HG03095 (cell line): ENCODE data around the gene NEK4.
"Not testable (repeated sequence)": the region's sequence is repeated elsewhere in the genome, so short reads cannot be mapped to it uniquely, and the experiment has no call there.

Experiments used
- ATAC-seq: cut with Tn5 transposase; IDR thresholded peaks from one replicate; pipeline ENCODE4 v1.9.1; 2021; ENCODE audit warnings: moderate library complexity; ENCODE audit not compliant: unreplicated experiment

Gene NEK4

DNA sequence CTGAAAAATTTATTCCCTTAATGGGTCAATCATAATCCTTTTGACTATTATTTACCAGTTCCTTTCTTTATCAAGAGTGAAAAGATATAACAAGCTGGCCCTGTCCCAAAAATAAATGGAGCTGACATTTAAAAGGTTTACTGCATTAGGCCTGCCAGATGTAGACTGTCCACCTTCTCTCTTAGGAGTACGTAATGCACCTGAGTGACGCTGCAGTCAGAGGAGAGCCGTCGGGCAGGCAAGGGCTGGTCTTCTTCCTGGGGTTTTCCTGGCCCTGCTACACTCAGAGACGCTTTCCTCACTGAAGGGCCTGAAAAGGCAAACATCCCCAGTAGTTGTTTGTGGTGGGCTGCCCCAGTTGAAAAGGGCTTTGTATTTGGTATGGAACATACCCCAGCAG is 27.6 kb downstream of the NEK4 start:
- no peak for ATAC-seq

DNA sequence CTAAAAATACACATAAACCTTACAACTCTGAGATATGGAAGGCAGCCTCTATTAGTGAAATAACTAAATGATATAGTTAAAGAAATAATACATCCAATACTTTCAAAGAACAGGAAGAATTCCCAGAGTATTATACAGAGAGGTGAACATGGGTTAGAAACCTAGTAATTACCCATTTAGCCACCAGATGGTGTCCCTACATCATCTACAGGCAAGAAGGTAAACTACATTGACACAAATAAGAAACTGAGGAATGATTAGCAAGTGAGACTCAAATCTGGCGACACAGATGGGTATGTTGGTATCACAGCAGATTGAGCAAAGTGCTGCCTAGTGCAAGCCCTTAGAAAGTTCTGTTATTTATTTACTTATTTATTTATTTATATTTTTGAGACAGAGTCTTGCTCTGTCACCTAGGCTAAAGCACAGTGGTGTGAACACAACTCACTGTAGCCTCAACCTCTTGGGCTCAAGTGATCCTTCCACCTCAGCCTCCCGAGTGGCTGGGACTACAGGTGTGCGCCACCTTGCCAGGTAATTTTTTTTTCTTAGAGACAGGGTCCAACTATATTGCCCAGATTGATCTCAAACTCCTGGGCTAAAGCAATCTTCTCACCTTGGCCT is 28.2 kb downstream of the NEK4 start:
- ATAC-seq: no peak

DNA sequence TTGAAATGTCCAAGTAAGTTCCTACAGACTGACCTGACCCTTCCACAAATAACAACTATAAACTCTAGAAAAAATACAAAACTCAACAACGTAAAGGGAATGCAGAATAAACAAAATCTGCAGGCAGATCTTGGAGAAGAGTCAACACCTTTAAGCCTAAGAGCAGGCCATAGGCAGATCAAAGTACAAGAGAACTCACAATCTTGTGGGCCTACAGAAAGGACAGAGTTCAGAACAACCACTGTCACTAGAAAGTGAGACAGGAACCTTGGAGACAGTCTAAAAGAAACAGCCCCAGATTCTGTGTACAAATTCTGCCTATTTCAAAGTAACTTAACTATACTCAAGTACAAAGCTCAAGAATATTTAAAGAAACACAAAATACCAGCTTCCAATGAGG is 31.0 kb downstream of the NEK4 start:
- no peak for ATAC-seq

DNA sequence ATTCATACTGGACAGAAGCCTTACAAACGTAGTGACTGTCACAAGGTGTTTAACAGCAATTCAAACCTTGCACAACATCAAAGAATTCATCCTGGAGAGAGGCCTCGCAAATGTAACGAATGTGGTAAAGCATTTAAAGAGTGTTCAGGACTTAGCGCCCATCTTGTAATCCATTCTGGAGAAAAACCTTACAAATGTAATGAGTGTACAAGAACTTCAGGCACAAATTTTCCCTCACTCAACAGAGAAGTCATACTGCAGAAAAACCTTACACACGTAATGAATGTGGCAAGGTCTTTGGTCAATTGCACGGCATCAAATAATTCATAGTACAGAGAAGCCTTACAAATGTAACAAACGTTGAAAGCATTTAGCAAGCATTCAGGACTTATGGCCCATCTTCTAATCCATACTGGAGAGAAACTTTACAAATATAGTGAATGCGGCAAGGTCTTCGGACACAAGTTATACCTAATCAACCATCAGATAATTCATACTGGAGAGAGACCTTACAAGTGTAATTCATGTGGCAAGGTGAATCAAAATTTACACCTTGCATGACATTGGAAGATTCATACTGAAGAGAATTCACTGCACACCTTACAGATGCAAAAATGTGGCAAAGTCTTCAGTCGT is 37.4 kb downstream of the NEK4 start:
- no peak for ATAC-seq

DNA sequence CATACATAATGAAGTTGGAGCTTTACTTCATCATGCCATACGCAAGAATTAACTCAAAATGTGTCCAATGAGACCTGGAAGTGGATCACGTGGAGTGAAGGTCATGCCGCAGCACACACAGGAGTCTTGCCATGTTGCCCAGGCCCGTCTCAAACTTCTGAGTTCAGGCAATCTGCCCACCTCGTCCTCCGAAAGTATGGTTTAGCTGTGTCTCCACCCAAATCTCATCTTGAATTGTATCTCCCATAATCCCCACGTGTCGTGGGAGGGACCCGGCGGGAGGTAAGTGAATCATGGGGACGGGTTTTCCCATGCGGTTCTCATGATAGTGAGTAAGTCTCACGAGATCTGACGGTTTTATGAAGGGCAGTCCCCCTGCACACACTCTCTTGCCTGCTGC is 39.1 kb downstream of the NEK4 start:
- ATAC-seq: no peak

DNA sequence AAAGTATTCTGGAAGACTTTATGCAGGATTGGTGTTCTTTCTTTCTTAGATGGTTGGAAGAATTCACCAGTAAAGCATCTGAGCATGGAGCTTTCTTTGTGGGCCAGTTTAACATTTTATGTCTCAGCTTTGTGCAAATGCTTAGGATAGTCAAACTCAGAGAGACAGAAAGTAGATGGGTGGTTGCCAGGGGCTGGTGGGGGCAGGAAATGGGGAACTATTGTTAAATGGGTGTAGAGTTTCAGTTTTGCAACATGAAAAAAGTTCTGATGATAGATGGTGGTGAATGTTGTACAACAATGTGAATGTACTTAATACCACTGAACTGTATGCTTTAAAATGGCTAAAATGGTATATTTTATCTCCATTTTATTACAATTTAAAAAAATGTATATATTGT is 40.1 kb downstream of the NEK4 start:
- no peak for ATAC-seq

DNA sequence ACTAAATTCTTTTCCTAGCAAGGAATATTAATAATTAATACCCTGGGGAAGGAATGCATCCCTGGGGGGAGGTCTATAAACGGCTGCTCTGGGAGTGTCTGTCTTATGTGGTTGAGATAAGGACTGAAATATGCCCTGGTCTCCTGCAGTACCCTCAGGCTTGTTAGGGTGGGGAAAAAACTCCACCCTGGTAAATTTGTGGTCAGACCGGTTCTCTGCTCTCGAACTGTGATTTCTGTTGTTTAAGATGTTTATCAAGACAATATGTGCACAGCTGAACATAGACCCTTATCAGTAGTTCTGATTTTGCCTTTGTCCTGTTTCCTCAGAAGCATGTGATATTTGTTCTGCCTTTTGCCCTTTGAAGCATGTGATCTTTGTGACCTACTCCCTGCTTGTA is 42.0 kb downstream of the NEK4 start:
- ATAC-seq: not testable (repeated sequence)

DNA sequence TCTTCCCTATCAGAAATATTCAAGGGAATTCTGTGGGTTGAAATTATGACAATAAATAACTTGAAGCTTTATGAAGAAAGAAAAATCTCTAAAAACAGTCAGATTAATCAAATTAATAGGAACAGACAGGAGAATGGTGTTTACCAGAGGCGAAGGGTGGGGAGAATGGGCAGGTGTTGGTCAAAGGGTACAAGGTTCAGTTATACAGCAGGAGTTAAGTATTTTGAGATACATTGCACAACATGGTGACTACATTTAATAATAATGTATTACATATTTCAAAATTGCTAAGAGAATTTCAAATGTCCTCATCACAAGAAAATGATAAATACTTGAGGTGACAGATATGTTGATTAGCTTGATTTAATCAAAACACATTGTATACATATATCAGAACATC is 46.2 kb downstream of the NEK4 start:
- no peak for ATAC-seq

DNA sequence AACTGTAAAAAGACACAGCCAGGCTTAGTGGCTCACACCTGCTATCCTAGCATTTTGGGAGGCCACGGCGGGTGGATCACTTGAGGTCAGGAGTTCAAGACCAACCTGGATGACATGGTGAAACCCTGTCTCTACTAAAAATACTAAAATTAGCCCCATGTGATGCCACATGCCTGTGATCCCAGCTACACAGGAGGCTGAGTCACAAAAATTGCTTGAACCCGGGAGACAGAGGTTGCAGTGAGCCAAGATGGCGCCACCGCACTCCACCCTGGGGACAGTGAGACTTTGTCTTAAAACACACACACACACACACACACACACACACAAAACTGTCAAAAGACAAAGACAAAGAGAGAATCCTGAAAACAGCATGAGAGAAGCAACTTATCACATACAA is 46.8 kb downstream of the NEK4 start:
- no peak for ATAC-seq

DNA sequence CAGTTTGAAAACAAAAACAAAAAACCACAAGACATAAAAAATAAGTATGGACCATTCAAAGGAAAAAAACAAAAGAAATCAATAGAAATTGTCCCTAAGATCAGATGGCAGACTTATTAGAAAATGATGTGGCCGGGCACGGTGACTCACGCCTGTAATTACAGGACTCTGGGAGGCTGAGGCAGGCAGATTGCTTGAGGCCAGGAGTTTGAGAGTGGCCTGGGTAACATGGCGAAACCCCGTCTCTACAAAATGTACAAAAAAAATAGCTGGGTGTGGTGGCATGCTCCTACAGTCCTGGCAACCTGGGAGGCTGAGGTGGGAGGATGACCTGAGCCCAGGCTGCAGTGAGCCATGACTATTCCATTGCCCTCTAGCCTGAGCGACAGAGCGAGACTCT is 48.2 kb downstream of the NEK4 start:
- ATAC-seq: no peak

DNA sequence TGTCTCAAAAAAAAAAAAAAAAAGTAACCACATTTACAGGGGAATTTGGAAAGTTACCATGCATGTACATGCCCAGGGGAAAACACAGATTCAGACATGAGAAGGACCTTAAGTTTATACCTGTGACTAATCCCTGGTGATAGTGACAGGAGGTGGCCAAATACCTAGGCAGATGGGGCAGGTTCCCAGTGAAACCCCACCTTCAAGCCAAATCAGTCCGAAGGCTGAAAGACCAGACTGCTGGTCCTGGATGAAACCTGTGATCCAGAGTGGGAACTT is 49.1 kb downstream of the NEK4 start:
- ATAC-seq: no peak

DNA sequence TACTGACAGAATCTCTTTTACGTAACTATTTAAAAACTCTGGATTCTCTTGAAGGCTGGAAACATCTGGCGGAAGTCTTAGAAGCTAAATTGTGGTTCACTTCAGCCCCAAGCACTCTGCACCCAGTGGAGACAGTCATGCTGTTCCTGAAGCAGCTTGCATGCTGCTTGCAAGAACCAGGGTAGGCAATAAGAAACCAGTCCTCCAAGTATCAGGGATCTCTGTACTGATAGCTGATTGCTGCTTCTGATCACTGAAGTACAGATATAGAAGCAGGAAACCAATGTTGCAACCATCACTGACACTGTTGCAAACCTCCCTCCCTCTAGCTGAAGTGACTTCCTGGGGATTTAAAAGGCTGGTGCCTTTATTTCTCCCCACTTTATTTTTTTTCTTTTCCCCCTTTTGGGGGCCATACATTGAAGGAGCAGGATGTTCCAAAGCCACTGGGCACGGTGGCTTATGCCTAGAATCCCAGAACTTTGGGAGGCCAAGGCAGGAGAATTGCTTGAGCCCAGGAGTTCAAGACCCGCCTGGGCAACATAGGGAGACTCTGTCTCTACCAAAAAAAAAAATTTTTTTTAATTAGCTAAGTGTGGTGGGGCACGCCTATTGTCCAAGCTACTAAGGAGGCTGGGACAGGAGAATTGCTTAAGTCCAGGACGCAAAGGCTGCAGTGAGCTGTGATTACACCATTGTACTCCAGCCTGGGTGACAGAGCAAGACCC is 49.6 kb downstream of the NEK4 start:
- ATAC-seq: peak; percentile 75

DNA sequence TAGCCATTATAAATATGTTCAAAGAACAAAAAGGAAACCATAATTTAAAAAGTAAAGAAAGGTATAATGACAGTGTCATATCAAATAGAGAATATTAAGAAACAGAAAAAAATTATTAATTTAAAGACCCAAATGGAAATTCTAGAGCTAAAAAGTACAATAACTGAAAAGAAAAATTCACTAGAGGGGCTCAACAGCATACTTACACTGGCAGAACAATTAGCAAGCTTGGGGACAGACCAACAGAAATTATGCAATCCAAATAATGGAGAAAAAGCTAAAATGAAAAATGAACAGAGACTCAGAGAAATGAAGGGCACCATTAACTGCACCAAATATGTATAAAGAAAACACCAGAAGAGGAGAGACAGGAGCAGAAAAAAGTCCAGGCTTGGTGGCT is 51.1 kb downstream of the NEK4 start:
- ATAC-seq: no peak

DNA sequence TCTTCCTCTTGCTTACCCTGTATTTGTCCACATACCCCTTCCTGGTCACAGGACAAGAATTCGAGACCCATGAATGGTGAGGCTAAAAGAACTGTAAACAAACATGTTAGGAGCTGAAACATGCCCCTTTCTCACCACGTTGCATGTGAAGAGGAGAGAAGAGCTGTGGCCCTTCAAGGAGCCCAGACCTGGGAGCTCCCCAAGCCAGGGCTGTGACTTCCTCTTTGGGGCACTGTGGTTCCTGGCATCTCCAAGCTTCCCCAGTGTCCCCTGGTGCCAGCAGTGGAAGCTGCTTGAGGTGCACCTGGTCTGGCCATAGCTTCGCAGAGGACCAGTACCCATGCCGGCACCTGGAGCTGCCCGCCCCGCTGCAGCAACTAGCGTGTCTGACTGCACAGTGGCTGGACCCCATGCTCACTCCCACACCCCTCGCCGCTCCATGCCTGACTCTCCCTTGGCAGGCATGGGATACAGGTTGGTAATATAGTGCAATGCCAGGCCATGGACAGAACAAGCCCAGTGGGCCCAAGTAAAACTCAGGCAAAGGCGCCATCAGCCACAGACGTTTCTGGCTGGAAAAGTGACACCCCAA is 54.9 kb downstream of the NEK4 start:
- no peak for ATAC-seq

DNA sequence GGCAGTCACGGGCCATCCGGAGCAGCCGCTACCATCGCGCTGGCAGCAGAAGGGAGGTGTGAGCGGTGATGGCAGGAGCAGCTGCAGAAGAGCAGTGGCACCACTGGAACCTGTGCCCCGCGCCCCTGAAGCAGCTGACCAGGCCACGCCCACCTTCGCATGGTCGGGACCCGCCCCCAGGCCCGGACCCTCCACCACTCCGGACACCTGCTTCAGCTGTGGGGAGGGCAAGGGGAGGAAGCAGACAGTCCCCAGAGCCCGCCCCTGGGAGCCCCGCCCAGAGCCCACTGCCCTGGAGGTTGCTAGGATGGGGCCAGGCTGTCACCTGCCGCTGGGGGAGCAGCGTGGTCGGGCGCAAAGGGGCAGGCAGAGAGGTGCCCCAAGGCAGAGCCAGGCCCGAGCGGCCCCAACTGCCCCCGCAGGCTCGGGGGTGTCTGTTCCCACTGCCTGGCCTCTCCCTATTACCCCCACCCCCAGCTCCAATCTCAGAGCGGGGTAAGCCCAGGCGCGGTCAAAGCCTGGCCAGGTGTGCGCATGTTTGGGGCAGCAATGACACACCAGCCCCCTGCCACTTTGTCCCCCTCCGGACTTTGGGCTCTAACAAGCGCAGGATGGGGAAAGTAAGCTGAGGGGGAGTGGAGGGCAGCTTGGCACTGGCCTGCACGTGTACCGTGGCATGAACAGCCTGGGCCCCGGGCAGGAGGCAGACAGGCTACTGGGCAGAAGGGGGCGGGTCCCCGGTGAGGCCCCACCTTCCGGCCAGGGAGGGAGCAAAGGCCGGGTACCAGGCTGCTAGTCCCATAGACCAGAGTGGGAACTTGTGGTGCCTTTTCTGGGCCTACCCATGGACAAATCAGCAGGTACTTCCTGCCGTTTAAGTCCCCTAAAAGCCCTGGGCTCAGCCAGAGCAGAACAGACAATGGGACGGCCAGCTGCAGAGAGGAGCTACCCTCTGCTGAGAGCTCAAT is 56.1 kb downstream of the NEK4 start:
- ATAC-seq: no peak

DNA sequence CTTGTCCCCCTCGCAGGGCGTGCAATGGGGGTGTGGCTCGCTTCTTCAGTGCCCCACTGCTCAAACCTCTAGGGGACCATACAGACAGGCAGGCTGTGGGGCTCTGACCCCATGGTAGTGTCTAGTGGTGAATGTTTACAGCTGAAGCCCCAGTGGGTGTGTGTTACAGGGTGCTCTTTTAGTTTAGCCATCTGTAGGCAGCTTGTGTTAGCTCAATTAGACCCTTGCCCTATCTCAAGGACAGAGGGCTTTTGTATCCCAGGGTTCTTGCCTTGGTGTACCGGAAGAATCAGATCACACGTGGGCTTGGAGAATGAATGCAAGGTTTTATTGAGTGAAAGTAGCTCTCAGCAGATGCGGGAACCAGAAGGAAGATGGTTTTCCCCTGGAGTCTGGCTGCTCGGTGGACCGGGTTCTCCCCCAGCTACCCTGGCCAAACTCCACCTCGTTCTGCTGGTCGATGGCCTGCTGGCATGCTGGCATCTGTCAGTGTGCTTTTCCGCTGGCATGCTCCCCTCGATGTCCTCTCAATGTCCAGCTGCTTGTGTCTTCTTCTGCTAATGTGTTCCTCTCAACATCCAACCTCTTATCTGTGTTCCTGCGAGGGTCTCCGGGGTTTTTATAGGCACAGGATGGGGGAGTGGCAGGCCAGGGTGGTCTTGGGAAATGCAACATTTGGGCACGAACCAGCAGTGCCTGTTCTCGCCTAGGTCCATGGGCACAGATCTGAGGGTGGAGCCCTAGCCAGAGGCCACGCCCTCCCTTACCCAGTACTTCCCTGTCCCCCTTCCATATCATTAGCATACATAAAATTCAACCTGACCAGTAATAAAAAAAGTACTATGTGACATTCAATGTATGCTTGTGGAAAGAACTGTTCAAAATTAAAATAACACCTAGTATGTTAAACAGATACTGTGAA is 58.2 kb downstream of the NEK4 start:
- ATAC-seq: no peak

DNA sequence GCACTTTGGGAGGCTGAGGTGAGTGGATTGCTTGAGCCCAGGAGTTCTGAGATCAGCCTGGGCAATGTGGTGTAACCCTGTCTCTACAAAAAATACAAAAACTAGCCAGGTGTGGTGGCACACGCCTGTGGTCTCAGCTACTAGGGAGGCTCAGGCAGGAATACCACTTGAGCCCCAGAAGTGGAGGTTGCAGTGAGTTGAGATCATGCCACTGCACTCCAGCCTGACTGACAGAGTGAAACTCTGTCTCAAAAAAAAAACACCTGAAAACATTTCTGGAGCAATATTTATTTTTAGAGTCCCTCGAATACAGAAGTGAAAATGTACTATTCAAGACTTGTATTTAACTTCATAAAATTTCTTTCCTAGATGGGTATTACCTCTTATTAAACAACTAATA is 60.2 kb downstream of the NEK4 start:
- ATAC-seq: no peak

DNA sequence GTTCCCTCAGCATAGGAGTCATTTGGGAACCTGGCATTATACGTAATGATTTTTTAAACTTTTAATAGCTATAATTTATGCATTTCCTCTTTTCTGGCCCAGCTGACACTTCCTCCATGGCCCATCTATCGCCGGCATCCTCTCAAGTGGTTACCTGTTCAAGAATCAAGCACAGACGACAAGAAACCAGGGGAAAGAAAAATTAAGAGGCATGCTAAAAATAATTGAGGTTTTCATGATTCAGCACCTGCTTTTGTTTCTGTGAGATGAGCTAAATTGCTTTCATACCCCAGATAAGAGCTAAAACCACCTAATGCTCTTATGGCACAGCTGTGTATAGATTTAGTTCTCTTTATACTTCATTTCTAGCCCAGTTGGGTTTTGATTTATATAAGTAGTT is 63.2 kb downstream of the NEK4 start:
- no peak for ATAC-seq

DNA sequence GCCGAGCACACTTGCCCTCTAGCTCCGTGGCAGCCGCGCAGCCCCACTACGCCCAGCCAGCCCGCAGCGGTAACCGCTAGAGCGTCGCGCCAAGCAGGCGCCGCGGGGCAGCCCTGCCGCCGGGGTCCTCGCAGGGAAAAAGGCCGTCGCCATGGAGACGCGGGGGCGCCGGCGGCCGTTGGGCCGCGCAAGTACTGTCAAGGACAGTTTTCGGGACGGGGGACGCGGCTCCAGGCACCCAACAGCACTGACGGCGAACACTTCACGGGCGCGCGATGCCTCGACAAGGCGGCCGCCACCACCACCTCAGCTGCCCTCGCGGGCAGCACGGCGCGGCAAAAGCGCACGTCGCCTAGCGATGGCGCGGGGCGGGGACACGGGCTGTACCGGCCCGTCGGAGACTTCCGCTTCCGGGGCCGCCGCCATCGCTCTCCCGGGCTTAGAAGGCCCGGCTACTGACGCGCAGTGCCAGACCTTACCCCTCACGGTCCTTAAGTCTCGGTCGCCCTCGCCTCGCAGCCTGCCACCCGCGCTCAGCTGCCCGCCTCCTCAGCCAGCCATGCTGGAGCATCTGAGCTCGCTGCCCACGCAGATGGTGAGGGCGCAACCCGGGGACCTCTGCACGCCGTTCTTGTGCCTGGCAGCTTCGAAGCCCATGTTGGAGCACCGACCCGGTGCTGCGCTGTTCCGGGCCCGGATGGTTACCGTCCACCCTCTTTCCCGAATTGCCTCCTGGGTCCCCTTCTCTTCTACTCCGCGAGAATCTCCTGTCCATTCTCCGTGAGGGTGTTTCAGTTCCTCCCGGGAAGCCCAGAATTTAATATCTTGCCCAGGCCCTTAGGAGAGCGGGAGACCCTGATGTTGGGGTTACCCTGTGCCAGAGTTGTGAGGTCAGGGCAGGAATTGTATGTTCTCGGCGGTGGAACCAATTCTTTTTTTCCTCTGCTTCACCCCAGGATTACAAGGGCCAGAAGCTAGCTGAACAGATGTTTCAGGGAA is 64.8 kb downstream of the NEK4 start, which contains the start of the genes GLT8D1 and SPCS1:
Gene GLT8D1 (minus strand): TSS at position 104 of the 999 bp plus-strand sequence. CDS start 5,331 bp downstream, outside the sequence.
Gene SPCS1 (plus strand): TSS at position 419 of the 999 bp plus-strand sequence. CDS start 141 bp downstream, at position 560.
- peak; percentile 70 for ATAC-seq
